NCI-H1092 treated with DMSO at 0.1 percent for 48 hours (cell line): ENCODE measurements around the gene SSTR4.
"Not testable (repeated sequence)": the region's sequence is repeated elsewhere in the genome, so short reads cannot be mapped to it uniquely, and the experiment has no call there.

Experiments
- DNase-seq: peaks from one replicate; lab custom pipeline; 2025; lab: John Stamatoyannopoulos, UW

SSTR4 gene, protein sequence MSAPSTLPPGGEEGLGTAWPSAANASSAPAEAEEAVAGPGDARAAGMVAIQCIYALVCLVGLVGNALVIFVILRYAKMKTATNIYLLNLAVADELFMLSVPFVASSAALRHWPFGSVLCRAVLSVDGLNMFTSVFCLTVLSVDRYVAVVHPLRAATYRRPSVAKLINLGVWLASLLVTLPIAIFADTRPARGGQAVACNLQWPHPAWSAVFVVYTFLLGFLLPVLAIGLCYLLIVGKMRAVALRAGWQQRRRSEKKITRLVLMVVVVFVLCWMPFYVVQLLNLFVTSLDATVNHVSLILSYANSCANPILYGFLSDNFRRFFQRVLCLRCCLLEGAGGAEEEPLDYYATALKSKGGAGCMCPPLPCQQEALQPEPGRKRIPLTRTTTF

DNA sequence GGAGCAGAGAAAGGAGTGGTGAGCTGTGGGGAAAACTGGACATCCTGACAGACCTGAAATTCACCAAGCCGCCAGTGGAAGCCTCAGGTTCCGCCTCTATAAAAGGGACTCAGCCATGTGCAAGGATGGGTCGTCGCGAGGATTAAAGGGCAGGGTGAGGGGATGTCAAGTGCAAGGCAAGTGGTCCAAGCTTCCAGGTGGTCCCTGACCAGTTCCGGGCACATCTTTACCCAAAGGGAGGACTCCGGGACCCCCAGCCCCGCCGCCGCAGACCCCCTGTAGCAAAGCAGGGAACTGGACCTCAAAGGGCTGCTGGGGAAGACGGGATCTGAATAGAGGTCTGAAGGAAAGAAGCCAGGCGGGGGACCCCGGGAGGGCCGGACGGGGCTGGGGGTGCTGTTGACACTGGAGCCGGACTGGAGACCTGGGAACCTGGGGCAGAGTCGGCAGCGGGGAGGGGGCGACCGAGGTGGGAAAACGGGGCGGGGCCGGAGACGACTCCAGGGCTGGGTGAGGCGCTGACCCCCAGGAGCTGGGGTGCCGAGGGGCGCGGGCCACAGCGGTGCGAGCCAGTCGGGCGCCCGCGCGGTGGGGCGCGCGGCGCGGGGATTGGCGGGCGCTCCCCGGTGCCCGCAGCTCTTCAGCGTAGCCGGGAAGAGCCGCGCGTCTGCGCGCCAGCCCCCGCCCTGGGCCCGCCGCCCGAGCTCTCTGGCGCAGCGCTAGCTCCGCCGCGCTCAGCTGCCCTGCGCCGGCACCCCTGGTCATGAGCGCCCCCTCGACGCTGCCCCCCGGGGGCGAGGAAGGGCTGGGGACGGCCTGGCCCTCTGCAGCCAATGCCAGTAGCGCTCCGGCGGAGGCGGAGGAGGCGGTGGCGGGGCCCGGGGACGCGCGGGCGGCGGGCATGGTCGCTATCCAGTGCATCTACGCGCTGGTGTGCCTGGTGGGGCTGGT is at the start of gene SSTR4:
SSTR4 (plus strand) TSS at position 592 of the 951 bp plus-strand sequence; CDS start at position 764, 172 bp downstream.
- DNase-seq = no peak

DNA sequence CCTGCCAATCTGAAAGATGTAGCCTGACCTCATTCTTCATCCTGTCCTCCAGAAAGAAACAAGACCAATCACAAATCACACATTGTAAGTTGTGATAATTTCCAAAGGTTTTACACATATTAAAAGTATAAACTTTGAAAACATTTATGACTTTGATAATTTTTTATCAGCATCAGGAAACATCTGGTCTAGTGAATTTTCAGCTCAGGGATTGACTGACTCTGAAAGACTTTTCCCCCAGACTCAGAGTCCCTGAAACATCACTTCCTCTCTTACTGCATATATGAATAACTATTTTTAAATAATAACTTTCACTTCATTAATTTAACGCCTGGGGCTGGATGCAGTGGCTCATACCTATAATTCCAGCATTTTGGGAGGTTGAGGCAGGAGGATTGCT is 48.5 kb upstream of the SSTR4 start:
- no peak for DNase-seq

DNA sequence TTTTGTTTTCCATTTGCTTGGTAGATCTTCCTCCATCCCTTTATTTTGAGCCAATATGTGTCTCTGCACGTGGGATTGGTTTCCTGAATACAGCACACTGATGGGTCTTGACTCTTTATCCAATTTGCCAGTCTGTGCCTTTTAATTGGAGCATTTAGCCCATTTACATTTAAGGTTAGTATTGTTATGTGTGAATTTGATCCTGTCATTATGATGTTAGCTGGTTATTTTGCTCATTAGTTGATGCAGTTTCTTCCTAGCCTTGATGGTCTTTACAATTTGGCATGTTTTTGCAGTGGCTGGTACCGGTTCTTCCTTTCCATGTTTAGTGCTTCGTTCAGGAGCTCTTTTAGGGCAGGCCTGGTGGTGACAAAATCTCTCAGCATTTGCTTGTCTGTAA is 43.7 kb upstream of the SSTR4 start:
- DNase-seq = not testable (repeated sequence)

DNA sequence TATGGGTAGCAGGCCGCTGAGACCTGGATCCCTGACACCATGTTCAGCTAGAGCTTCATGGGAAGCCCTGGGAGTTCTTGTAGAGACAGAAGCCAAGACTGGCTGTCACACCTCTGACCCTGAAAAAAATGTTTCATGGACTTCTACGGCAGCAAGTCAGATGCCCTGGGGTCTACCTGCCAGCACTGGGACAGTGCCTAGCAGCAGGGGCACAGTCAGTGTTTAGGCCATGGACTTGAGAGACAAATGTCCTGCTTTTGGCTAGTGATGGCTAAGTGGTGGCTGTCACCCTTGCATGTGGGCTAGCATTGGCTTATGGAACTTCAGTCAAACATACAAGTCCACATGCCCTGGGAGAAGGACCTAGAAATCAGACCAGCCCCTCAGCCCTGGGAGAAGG is 41.3 kb upstream of the SSTR4 start:
- DNase-seq = no peak

DNA sequence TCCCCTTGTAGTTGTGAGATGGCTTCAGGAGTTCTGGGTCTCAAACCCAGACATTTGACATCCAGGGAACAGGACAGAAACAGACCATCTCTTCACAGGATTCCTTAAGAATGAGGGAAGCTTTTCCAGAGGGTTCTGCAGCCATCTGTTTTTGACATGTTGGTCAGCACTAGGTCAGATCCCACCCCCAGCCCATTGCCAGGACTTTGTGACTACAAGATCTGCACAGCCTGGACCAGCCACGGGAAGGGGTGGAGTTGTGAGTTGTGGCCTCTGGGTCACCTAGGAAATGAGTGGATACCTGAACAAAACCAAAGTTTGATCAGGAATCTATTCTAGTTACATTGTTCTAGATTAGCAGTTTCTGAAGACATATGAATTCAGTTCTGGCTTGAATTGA is 39.2 kb upstream of the SSTR4 start:
- DNase-seq = no peak

DNA sequence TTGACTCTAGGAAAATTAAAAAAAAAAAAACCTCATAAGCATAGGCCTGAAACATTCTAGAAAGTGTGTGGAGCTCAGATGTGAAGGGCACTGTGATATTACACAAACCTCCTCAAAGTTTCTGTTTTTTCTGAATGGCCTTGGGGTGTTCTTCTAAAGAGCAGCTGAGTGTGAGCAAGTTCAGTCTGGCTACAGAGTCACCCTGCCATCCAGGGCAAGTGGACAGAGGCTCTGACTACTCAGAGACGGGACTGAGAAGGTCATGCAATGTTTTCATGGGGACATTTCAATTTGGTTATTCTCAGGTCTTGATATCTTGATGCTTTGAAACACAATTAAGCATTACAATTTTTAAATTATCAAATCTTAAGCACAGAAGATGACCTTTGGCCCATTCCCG is 36.6 kb upstream of the SSTR4 start:
- DNase-seq = no peak

DNA sequence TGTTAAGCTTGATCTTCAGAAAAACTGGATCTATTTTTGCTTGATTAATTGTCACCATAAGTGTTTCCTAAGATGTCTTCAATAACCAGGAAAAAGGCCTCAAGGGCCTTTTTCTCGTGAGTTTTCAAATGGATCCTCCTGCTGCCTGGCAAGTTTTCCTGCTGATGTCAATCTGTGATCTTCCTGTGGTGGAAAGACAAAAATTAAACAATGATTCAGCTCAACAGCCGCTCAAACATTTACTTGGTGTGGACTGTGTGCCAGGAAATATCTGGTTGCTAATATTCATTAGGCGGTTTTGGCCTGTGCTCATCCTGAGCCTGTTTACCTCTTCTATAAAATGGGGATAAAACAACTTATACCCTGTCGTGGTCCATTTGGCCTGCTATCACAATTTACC is 35.4 kb upstream of the SSTR4 start:
- no peak for DNase-seq

DNA sequence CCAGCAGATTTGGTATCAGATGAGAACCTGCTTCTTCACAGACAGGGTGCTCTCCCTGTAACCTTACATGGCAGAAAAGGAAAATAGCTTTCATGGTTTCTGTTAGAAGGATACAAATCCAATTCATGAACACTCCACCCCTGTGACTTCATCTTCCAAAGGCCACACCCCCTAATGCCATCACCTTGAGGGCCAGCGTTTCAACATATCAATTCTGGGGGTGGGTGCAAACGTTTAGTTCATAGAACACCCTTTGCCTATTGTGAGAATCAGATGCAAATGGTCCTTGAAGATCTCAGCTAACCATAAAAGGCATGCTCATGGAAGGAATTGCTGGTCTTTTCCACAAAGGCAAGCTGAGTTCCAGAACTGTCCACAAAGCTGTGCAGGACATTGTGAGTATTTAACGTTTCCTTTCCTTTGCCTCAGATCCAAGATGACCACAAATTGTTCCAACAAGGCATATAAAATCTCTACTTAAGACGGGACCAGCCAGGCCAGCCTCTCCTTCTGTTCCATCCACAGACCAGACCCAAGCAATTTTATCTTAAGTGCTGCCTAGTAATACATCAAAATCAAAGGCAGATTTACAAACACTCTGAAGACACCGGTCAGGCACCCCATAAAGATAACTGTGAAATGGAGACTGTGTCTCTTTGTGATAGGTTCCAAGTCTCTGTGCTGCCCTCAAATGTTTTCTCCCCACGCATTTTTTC is 34.7 kb upstream of the SSTR4 start:
- DNase-seq = no peak

DNA sequence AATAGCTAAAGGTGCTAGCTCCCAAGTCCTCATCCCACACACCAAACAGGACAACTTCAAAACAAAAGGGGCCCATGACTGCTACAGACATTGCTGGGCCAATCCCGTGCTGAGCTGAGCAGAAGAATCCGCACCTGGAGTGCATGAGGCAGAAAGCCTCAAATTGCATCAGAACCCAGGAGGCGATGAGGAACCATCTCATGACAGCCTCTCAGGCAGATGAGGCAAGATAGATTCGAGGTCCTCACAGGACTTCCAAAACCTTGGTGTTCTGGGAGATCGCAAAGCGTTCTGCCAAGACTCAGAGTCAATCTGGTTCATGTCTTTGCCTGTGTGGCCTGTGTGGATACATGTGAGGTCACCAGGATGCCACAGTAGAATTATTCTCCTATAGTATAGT is 32.8 kb upstream of the SSTR4 start:
- DNase-seq = no peak

DNA sequence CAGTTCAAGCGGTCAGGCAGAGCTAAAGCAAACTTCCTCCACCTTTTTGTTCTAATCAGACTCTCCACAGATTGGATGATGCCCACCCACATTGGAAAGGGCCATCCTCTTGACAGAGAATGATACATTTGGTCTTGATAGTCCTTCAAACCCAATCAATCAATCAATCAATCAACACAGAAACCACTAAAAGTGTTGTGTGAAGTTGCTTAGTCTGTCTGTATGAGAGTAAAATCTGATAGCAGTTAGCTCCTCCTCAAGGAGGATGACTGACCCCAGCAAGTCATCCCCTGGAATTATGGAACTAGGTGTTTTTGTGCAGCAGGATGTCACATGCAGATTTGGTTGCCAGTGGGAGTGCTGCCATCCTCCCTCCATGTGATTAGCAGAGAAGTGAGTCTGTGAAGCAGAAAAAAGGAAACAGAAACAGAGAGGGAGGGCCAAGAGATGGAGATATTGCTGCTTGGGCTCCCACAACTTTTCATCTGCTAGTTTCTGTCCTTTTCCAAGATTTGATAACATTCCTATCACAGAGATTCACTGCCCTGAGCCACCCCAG is 32.0 kb upstream of the SSTR4 start:
- DNase-seq = no peak

DNA sequence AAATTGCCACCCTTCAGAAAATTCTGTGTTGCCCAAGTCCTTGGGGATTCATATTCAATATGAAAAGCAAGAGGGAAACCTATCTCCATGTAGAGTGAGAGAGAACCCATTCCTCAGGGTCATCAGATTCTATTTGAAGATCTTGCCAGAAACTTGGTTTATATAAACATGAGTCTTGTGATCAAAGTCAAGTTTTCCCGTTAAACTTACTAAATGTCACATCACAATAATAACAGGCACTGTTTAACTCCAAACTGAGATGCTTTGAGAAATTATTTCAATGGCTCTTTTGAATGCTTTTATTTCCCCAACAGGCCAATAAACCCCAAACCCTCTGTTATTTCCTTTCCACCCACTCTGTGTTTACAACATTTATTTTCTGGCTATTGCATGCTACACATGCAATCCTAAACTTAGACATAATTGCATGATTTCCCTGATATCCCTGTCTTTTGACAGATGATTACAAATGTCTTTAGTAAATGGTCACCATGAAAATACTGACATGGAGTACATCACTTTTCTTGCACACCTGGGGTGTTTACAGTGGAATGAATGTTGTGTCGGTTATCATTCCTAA is 31.1 kb upstream of the SSTR4 start:
- no peak for DNase-seq

DNA sequence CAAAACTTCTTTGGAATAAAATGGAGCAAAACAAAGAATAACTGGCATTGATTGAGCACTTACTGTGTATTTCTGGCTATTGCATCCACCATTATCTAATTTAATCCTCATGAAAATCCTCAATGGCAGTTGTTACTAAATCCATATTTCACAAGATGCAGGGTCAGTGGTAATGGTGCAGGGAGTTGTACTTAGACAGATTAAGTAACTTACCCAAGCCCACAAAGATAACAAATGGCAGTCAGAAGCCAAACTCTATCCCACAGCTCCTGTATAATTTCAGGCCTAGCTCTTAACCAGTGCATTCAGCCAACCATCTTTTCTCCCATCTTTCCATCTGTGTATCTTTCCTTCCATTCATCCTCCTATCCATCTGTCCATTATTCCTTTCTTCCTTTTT is 29.3 kb upstream of the SSTR4 start:
- DNase-seq = no peak

DNA sequence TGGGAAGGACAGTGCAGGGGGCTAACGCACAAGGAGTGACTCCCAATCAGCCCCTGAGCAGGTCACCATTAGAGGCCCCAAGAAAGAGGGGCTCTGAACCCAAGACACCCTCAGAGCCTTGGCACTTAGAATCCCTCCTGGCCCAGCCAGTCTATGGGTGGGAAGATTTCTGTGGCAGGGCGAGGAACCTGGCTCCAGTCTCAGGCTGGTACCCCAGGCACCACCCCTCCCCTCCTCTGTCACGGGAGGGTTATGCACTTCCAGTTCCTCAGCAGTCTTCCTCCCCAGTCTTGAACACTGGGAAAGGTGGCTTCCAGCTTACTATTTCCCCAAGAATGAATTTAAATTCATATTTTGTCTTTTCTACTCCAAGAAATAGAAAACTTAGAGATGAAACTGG is 27.6 kb upstream of the SSTR4 start:
- no peak for DNase-seq

DNA sequence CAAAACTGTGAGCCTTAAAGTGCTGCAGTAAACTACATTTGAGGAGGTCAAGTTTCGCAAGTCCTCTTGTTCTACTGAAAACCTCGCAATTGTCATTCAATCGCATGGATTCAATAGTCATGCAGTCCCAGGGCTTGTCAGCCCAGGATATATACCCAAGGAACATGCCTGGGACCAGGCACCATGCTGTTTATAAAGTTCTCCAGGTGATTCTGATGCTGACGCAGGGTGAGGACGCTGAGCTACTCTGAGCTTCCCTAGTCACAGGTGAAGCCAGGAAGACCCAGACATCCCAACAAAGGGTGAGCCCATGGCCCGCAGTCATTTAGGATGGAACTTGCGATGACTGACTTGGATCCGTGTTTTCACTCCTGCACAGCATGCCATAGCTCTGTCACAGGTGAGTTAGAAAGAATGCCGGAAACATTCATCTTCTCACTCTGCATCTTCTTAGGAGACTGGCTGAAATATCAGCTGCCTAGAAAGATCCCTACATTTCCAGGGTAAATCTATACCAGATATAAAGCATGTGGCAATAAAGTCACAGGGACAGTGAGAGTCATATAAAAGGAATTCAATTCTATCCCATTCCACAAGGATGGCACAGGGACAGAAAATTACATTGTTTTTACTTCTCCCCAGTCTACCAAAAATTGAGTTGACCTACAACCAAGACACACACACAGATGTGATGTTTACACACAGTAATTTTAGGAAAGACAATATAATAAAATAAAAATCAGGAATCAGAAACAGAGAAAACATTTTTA is 27.0 kb upstream of the SSTR4 start:
- no peak for DNase-seq

DNA sequence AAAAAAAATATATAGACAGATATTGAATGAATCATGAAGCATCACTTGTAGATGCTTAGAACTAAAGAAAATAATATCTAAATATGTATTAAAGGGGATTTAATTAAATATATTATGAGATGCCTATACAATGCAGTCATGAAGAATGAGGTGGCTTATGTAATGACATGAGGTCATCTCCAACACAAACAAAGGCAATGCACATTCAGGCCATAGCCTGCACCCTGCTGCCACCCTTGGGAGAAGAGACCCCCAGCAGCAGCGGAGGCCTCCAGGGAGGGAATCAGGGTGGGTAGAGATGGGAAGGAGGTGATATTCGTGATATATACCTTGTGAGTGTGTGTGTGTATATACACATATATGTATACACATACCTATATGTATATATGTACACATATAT is 26.4 kb upstream of the SSTR4 start:
- DNase-seq = no peak

DNA sequence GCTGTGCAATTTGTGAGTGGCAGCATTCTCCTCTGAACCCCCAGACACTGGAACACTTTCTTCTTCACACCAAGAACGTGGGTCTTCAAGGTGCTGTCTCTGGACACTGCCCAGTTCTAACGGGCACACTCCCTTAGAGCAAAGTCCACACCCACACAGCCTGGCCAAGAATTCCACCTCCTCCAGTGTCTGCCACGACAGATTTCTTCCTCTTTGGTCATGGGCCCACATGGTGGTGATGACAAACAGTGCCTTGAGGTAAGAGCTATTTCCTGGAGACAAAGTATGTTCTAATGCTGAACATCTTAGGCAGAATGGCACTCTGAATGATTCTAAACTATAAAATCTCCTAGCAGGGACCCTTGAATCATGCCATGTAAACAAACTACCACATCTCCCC is 25.5 kb upstream of the SSTR4 start:
- no peak for DNase-seq

DNA sequence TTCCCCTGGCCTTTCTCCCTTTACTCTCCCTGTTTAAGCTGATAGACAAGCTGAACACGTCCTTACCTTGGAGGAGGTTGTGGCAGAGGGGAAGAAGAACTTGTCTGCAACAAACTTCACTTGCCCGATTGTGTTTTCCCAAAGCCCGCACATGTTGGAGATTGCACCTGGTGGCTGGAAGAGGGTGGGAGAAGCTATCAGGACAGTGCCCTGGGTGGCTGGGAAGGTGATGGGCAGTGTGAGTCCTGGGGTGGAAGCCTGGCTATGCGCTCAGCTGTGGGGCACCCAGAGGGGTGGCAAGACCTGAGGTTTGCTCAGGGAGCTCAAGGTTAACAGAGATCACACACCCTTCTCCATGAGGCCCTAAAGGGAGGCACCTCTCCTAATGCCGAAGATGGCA is 25.0 kb upstream of the SSTR4 start:
- no peak for DNase-seq

DNA sequence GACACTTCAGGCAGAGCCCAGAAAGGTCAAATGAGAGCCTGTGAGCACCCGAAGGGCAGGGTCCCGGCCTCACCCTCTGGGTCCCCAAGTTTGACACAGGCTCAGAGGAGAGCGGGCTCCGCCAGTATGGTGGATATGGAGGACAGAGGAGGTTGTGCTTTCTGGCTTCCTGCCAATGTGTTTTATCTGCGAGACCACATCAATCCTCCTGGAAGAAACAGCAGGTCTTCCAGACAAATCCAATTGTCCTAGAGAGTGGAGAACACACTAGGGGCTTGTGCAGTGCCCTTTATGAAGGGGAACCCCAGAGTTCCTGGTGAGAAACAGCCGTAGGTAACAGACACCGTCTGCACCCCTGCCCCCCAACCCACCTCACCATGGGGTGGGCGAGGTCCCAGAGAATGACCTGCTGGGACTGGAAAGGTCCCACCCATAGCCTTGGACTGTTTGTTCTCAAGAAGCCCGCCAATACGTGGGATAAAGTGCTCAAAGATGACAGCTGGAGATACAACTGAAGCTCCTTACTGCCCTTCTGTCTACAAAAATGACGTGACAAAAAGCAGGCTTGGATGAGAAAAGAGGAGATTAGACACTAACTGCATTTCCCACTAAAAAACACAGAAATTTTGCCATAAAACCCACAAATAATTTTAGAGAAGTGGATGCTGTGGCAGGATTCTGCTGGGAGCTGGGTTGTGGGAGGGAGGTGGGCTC is 23.9 kb upstream of the SSTR4 start:
- no peak for DNase-seq

DNA sequence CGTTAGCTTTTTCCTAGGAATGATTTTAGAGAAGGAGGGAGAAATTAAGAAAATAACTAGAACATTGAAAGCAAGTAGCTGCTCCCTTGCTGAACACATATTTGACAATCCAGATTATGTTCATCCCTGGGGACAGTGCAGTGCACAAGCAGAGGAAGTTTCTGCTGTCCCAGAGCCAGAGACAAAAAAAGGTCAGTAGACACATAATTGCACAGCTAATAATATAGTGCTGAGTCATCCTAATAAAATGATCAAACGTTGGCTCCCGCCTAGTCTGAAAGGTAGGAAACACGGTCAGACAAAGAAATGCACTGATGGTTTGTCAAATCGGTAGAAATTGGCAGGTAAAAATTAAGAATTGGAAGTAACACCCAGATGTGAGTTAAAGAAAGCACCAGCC is 21.7 kb upstream of the SSTR4 start:
- no peak for DNase-seq

DNA sequence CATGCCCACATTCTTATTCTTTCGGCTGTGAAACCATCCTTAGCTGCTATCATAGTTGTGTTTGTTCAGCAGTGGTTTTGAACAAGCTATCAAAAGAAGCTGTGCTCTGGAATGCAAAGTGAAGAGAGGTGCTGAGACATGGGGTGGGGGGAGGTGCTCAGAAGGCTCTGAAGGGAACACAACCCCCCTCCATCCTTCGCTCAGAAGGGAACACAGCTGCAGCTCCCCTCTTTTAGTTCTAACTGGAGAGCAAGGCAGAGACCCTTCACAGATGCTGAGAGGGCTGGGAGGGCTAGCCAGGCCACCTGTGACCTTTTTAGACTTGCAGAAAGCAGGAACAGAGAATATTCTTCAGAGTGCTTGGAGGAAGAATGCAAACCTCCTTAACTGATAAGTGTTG is 17.6 kb upstream of the SSTR4 start:
- no peak for DNase-seq
